ENCODE results near the gene GPC6. TPM values are rescaled to one million over a fixed set of nuclear protein-coding genes. Genes with fewer than 3 reads are reported as not detected.

GPC6 gene
- total and polyA plus RNA-seq, 2 donors (not counting 3 experiments of a cell fraction or from before 2014, with no cell fraction given), result 0.01 TPM; not detected in 1

- Histone ChIP-seq H3K79me2 (ENCODE audit: control insufficient read depth, insufficient read depth, low read length) (no peaks in the 10 kb centered on the region), H3K9ac (replicated peaks; ENCODE audit: extremely low read depth, insufficient read depth, low read length) (no peak overlapping the region), H3K9me1 (replicated peaks; ENCODE audit: control insufficient read depth, extremely low read depth, insufficient read depth, low read length) (no peaks in the 10 kb centered on the region), H3K4me2 (ENCODE audit: insufficient read depth, low read length) (no peak overlapping the region), H3K36me3 (ENCODE audit: control insufficient read depth in 2 of 2, extremely low read depth in 1 of 2, insufficient read depth in 2 of 2, low read length in 2 of 2) (no peaks in the 10 kb centered on the region), H3K9me3 (replicated peaks; ENCODE audit: control insufficient read depth, insufficient read depth, low read length) (no peaks in the 10 kb centered on the region), H3K4me3 (replicated peaks in 1 of 3; ENCODE audit: insufficient read depth in 1 of 3, low read depth in 1 of 3, low read length in 3 of 3) (no peak overlapping the region), H3K27ac (ENCODE audit: insufficient read depth, low read depth, low read length) (no peak overlapping the region), H4K20me1 (replicated peaks; ENCODE audit: control insufficient read depth, extremely low read depth, insufficient read depth, low read length) (no peaks in the 10 kb centered on the region), H3K27me3 (ENCODE audit: control insufficient read depth in 2 of 2, insufficient read depth in 2 of 2, low read length in 2 of 2) (no peaks in the 10 kb centered on the region), H3K4me1 (ENCODE audit: control insufficient read depth, extremely low read depth, insufficient read depth, low read length) (no peaks in the 10 kb centered on the region), H2AFZ (ENCODE audit: low read depth, low read length) (no peak overlapping the region)
- FAIRE-seq (no peak), DNase-seq (ENCODE audit: low read depth, low spot score) (no peak)
- intact Hi-C loops (cut with micrococcal nuclease), result no loop called here
- dilution Hi-C loops (cut with MboI; ENCODE audit: extremely low pct_ligation_motif_present, low sequenced_read_pairs), result no loop called here
- ChIA-PET POLR2A (no interaction called here), CTCF (no interaction called here)
- TF ChIP-seq POLR2AphosphoS5 (IDR thresholded peaks at IDR 0.05; ENCODE audit: insufficient read depth, low read depth, low read length) (no peak), FOS (IDR thresholded peaks at IDR 0.05; ENCODE audit: borderline replicate concordance, insufficient read depth, low read length) (no peak)
- BruUV-seq (replicated peaks), result no TSS peak
These were observed 942.3 kb downstream of the GPC6 start for GRCh38 chr13:94168783-94169453.

- H4K20me1 ChIP-seq (replicated peaks; ENCODE audit: control insufficient read depth, extremely low read depth, insufficient read depth, low read length), result no peaks in the 10 kb centered on the region
- no peaks in the 10 kb centered on the region for H3K9me1 ChIP-seq (replicated peaks; ENCODE audit: control insufficient read depth, extremely low read depth, insufficient read depth, low read length)
- CTCF ChIA-PET, result no interaction called here
- POLR2A ChIA-PET, result no interaction called here
- intact Hi-C loops (cut with micrococcal nuclease) (loop anchor here (10.0 kb wide), 1 partner anchor 195 kb away; no protein-coding TSS in a partner anchor), dilution Hi-C loops (cut with MboI; ENCODE audit: extremely low pct_ligation_motif_present, low sequenced_read_pairs) (no loop called here)
- no peak overlapping the region for H3K4me3 ChIP-seq (replicated peaks in 1 of 3; ENCODE audit: insufficient read depth in 1 of 3, low read depth in 1 of 3, low read length in 3 of 3)
- H3K9me3 ChIP-seq (replicated peaks; ENCODE audit: control insufficient read depth, insufficient read depth, low read length), result no peaks in the 10 kb centered on the region
- DNase-seq (ENCODE audit: low read depth, low spot score) (no peak), FAIRE-seq (no peak)
- no TSS peak for BruUV-seq (replicated peaks)
- H3K36me3 ChIP-seq (ENCODE audit: control insufficient read depth in 2 of 2, extremely low read depth in 1 of 2, insufficient read depth in 2 of 2, low read length in 2 of 2), result no peaks in the 10 kb centered on the region
- no peak overlapping the region for H3K9ac ChIP-seq (replicated peaks; ENCODE audit: extremely low read depth, insufficient read depth, low read length)
- TF ChIP-seq EZH2 (IDR thresholded peaks at IDR 0.05; ENCODE audit: borderline replicate concordance, low read depth, low read length, severe bottlenecking), result no peak
- TF ChIP-seq CTCF (IDR thresholded peaks at IDR 0.05; ENCODE audit: extremely low read depth in 1 of 2, insufficient read depth in 1 of 2, low read depth in 1 of 2, low read length in 2 of 2), result no peak
- no peak for TF ChIP-seq POLR2AphosphoS5 (IDR thresholded peaks at IDR 0.05; ENCODE audit: insufficient read depth, low read depth, low read length)
- TF ChIP-seq JUN (IDR thresholded peaks at IDR 0.05; ENCODE audit: borderline replicate concordance, insufficient read depth, insufficient read length, low read depth), result no peak
- no peak for TF ChIP-seq FOS (IDR thresholded peaks at IDR 0.05; ENCODE audit: borderline replicate concordance, insufficient read depth, low read length)
- TF ChIP-seq POLR2A (IDR thresholded peaks at IDR 0.05; ENCODE audit: low read depth, low read length), result no peak
- TF ChIP-seq MAX (IDR thresholded peaks at IDR 0.05; ENCODE audit: insufficient read depth, insufficient read length), result no peak
- no peak for TF ChIP-seq MYC (IDR thresholded peaks at IDR 0.05; ENCODE audit: low read depth, low read length)
- TF ChIP-seq GATA2 (IDR thresholded peaks at IDR 0.05; ENCODE audit: insufficient read depth, insufficient read length, low read depth, low read length), result no peak
- H3K27ac ChIP-seq (ENCODE audit: insufficient read depth, low read depth, low read length), result no peak overlapping the region
- H3K27me3 ChIP-seq (ENCODE audit: control insufficient read depth in 2 of 2, insufficient read depth in 2 of 2, low read length in 2 of 2), result no peaks in the 10 kb centered on the region
- no peaks in the 10 kb centered on the region for H3K79me2 ChIP-seq (ENCODE audit: control insufficient read depth, insufficient read depth, low read length)
- H2AFZ ChIP-seq (ENCODE audit: low read depth, low read length), result no peak overlapping the region
- H3K4me1 ChIP-seq (ENCODE audit: control insufficient read depth, extremely low read depth, insufficient read depth, low read length), result no peaks in the 10 kb centered on the region
- H3K4me2 ChIP-seq (ENCODE audit: insufficient read depth, low read length), result no peak overlapping the region
These were observed 943.0 kb downstream of the GPC6 start for GRCh38 chr13:94169454-94170144.

Data from endothelial cell of umbilical vein (primary cell).